Measurements from ENCODE around the gene WDR5. TPM values are rescaled to one million over a fixed set of nuclear protein-coding genes. Genes with fewer than 3 reads are reported as not detected.

Gene WDR5
- total RNA-seq, 1 experiment from 2014 or later: 51.7 TPM

DNA sequence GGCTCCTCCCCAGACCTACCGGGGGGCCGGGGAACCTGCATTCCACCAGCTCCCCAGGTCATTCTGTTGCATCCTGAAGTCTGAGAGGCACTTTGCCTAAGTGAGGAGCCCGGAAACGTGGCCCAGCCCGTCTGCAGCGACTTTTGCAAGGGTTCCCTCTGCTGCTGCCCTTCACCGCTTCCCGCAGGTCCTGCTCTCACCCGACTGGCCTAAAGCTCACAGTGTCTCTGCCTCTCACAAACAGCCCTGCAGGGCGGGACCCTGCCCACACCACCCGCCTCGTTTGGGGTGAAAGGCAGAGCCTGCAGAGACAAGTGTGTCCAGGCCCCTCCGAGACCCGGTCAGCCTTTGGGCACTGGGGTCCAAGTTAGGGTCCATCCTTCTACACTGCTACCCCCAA, 9.5 kb upstream of the WDR5 start:
- ChIA-PET CTCF (no interaction called here), POLR2A (no interaction called here)
- TF ChIP-seq, protein P1, sequence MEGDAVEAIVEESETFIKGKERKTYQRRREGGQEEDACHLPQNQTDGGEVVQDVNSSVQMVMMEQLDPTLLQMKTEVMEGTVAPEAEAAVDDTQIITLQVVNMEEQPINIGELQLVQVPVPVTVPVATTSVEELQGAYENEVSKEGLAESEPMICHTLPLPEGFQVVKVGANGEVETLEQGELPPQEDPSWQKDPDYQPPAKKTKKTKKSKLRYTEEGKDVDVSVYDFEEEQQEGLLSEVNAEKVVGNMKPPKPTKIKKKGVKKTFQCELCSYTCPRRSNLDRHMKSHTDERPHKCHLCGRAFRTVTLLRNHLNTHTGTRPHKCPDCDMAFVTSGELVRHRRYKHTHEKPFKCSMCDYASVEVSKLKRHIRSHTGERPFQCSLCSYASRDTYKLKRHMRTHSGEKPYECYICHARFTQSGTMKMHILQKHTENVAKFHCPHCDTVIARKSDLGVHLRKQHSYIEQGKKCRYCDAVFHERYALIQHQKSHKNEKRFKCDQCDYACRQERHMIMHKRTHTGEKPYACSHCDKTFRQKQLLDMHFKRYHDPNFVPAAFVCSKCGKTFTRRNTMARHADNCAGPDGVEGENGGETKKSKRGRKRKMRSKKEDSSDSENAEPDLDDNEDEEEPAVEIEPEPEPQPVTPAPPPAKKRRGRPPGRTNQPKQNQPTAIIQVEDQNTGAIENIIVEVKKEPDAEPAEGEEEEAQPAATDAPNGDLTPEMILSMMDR (IDR thresholded peaks at IDR 0.05; ENCODE audit: insufficient read depth in 1 of 2, low read depth in 1 of 2, low read length in 1 of 2, severe bottlenecking in 1 of 2, unreplicated experiment in 1 of 2): no peak
- Mint-ChIP-seq H3K9me3 (ENCODE audit: unreplicated experiment) (no peaks in the 10 kb centered on the region), H3K27me3 (ENCODE audit: insufficient read depth, unreplicated experiment) (no peaks in the 10 kb centered on the region), H3K27ac (ENCODE audit: unreplicated experiment) (no peak overlapping the region), H3K4me1 (ENCODE audit: low read depth, unreplicated experiment) (peaks cover 6% of the 10 kb centered on the region), H3K4me3 (ENCODE audit: unreplicated experiment) (no peak overlapping the region), H3K36me3 (ENCODE audit: insufficient read depth, unreplicated experiment) (peaks cover 5% of the 10 kb centered on the region)
- BruUV-seq (replicated peaks): no TSS peak
- H3K36me3 ChIP-seq (ENCODE audit: control insufficient read depth, insufficient read depth, low read length): no peaks in the 10 kb centered on the region
- H3K9me3 ChIP-seq: no peaks in the 10 kb centered on the region
- H3K4me1 ChIP-seq: peaks cover 15% of the 10 kb centered on the region
- DNase-seq: no peak
- no peak overlapping the region for H3K4me3 ChIP-seq (ENCODE audit: low read depth, low read length)
- intact Hi-C loops (cut with micrococcal nuclease; ENCODE audit: unreplicated experiment): no loop called here
- no peaks in the 10 kb centered on the region for H3K27me3 ChIP-seq (replicated peaks; ENCODE audit: control insufficient read depth, insufficient read depth, low read length)

DNA sequence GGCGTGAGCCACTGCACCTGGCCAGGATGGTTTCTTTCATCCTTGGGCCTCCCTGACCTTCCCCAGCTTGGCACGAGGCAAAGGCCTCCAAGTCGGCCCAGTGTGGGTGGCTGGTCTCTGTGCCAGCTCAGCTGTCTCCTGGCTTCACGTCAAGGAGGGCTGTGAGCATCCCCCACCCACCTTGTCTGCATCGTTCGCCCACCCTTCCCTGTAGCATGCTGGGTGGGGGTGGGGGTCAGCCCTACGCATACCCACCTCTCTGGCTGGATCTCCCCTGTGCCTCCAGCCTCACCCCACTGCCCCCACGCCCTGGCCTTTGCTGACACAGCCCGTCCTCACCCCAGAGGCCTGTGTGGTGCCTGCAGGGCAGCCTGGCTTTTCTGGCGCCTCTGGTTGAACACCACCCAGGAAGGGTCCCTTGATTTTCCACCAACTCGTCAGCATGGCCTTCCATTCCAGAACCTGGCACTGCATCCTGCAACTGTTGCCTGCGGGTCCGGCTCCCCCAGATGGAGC, 8.8 kb upstream of the WDR5 start:
- H3K9me3 Mint-ChIP-seq (ENCODE audit: unreplicated experiment): no peaks in the 10 kb centered on the region
- POLR2A ChIA-PET: no interaction called here
- CTCF ChIA-PET: no interaction called here
- BruUV-seq (replicated peaks): no TSS peak
- Histone ChIP-seq H3K4me3 (ENCODE audit: low read depth, low read length) (no peak overlapping the region), H3K36me3 (ENCODE audit: control insufficient read depth, insufficient read depth, low read length) (no peaks in the 10 kb centered on the region), H3K9me3 (no peaks in the 10 kb centered on the region), H3K4me1 (peaks cover 19% of the 10 kb centered on the region), H3K27me3 (replicated peaks; ENCODE audit: control insufficient read depth, insufficient read depth, low read length) (no peaks in the 10 kb centered on the region)
- no peak for DNase-seq
- H3K4me3 Mint-ChIP-seq (ENCODE audit: unreplicated experiment): no peak overlapping the region
- intact Hi-C loops (cut with micrococcal nuclease; ENCODE audit: unreplicated experiment): no loop called here
- H3K27ac Mint-ChIP-seq (ENCODE audit: unreplicated experiment): no peak overlapping the region
- no peaks in the 10 kb centered on the region for H3K27me3 Mint-ChIP-seq (ENCODE audit: insufficient read depth, unreplicated experiment)
- peaks cover 11% of the 10 kb centered on the region for H3K4me1 Mint-ChIP-seq (ENCODE audit: low read depth, unreplicated experiment)
- peaks cover 5% of the 10 kb centered on the region for H3K36me3 Mint-ChIP-seq (ENCODE audit: insufficient read depth, unreplicated experiment)
- TF ChIP-seq, protein P1 (IDR thresholded peaks at IDR 0.05; ENCODE audit: insufficient read depth in 1 of 2, low read depth in 1 of 2, low read length in 1 of 2, severe bottlenecking in 1 of 2, unreplicated experiment in 1 of 2): no peak

DNA sequence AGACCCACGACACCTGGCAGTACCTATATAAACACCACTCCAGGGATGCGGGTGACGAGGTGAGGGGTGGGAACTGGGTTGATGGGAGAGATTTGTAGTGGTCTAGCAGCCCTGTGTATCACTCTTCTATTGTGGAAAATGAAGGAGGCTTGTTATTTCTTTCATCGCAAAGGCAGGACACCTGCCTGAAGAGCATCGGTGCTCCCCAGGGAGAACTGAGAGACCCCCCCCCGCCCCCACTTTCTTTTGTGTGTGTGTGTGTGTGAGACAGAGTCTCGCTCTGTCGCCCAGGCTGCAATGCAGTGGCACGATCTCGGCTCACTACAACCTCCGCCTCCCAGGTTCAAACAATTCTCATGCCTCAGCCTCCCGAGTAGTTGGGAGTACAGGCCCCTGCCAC, 8.3 kb upstream of the WDR5 start:
- ChIA-PET CTCF (no interaction called here), POLR2A (no interaction called here)
- no TSS peak for BruUV-seq (replicated peaks)
- intact Hi-C loops (cut with micrococcal nuclease; ENCODE audit: unreplicated experiment): no loop called here
- Mint-ChIP-seq H3K9me3 (ENCODE audit: unreplicated experiment) (no peaks in the 10 kb centered on the region), H3K27me3 (ENCODE audit: insufficient read depth, unreplicated experiment) (no peaks in the 10 kb centered on the region), H3K4me3 (ENCODE audit: unreplicated experiment) (no peak overlapping the region), H3K4me1 (ENCODE audit: low read depth, unreplicated experiment) (peaks cover 11% of the 10 kb centered on the region), H3K36me3 (ENCODE audit: insufficient read depth, unreplicated experiment) (peaks cover 5% of the 10 kb centered on the region), H3K27ac (ENCODE audit: unreplicated experiment) (no peak overlapping the region)
- peaks cover 19% of the 10 kb centered on the region for H3K4me1 ChIP-seq
- no peaks in the 10 kb centered on the region for H3K9me3 ChIP-seq
- H3K27me3 ChIP-seq (replicated peaks; ENCODE audit: control insufficient read depth, insufficient read depth, low read length): no peaks in the 10 kb centered on the region
- H3K36me3 ChIP-seq (ENCODE audit: control insufficient read depth, insufficient read depth, low read length): no peaks in the 10 kb centered on the region
- TF ChIP-seq, protein P1 (IDR thresholded peaks at IDR 0.05; ENCODE audit: insufficient read depth in 1 of 2, low read depth in 1 of 2, low read length in 1 of 2, severe bottlenecking in 1 of 2, unreplicated experiment in 1 of 2): no peak
- no peak overlapping the region for H3K4me3 ChIP-seq (ENCODE audit: low read depth, low read length)
- DNase-seq: no peak

All from Caco-2 (cell line).